Measurements from ENCODE around the gene PUS10. TPM values are rescaled to one million over a fixed set of nuclear protein-coding genes. Genes with fewer than 3 reads are reported as not detected.

PUS10 gene
- total and polyA plus RNA-seq, 2 donors from 2014 or later = 3.0 to 5.7 TPM

DNA sequence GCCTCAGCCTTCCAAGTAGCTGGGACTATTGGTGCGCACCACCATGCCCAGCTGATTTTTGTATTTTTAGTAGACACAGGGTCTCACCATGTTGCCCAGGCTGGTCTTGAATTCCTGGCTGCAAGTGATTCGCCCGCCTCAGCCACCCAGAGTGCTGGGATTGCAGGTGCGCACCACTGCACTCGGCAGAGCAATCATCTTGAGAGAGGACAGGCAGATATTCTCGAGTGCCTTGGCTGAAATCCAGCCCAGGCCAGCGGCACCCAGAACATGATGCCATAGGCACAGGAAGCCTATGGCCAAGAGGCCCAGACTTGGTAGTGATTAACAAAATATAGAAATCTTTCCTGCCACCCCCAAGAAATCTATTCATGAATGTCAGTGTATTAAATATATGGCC lies 58.6 kb downstream of the PUS10 start:
- Histone ChIP-seq H3K27ac (ENCODE audit: low read depth in 2 of 2, low read length in 2 of 2) (no peak overlapping the region), H3K4me3 (ENCODE audit: low read length in 3 of 3) (no peak overlapping the region), H3K4me1 (ENCODE audit: control insufficient read depth in 2 of 3, insufficient read depth in 2 of 3, low read depth in 1 of 3, low read length in 3 of 3) (no peaks in the 10 kb centered on the region), H3K9ac (ENCODE audit: low read length in 3 of 3) (no peak overlapping the region), H3K36me3 (ENCODE audit: control insufficient read depth in 2 of 3, insufficient read depth in 3 of 3, low read length in 3 of 3) (peaks cover 0 to 3% (median 0%) of the 10 kb centered on the region in 3 donors), H3K27me3 (ENCODE audit: control insufficient read depth, insufficient read depth, low read length) (no peaks in the 10 kb centered on the region), H3K9me3 (ENCODE audit: control insufficient read depth in 2 of 3, insufficient read depth in 1 of 3, low read length in 3 of 3) (no peaks in the 10 kb centered on the region)
- TF ChIP-seq, protein P1, sequence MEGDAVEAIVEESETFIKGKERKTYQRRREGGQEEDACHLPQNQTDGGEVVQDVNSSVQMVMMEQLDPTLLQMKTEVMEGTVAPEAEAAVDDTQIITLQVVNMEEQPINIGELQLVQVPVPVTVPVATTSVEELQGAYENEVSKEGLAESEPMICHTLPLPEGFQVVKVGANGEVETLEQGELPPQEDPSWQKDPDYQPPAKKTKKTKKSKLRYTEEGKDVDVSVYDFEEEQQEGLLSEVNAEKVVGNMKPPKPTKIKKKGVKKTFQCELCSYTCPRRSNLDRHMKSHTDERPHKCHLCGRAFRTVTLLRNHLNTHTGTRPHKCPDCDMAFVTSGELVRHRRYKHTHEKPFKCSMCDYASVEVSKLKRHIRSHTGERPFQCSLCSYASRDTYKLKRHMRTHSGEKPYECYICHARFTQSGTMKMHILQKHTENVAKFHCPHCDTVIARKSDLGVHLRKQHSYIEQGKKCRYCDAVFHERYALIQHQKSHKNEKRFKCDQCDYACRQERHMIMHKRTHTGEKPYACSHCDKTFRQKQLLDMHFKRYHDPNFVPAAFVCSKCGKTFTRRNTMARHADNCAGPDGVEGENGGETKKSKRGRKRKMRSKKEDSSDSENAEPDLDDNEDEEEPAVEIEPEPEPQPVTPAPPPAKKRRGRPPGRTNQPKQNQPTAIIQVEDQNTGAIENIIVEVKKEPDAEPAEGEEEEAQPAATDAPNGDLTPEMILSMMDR (IDR thresholded peaks at IDR 0.05; ENCODE audit: borderline replicate concordance, extremely low read depth, insufficient read depth) = no peak
- intact Hi-C loops (cut with DNase I) = no loop called here
- FAIRE-seq (no peak), DNase-seq (no peak)

DNA sequence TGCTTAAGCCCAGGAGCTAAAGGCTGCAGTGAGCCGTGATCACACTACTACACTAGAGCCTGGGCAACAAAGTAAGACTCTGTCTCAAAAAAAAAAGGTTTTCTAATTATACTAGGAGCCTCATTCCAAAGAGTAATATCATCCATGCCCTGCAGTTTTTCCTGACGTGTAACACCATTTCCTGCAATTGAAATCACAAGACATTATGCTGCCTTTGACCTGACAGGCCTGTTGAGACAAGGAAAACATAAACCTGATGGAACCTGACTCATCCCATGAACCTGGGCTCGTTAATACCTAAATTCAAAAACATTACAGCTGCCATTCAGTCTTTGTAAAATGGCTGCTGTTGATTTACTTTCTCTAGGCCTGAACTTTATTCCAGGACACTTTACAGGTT lies 59.3 kb downstream of the PUS10 start:
- intact Hi-C loops (cut with DNase I) = no loop called here
- no peaks in the 10 kb centered on the region for H3K27me3 ChIP-seq (ENCODE audit: control insufficient read depth, insufficient read depth, low read length)
- no peak for DNase-seq
- H3K36me3 ChIP-seq (ENCODE audit: control insufficient read depth in 2 of 3, insufficient read depth in 3 of 3, low read length in 3 of 3) = peaks cover 0 to 9% (median 5%) of the 10 kb centered on the region in 3 donors
- no peak overlapping the region for H3K4me3 ChIP-seq (ENCODE audit: low read length in 3 of 3)
- no peak overlapping the region for H3K27ac ChIP-seq (ENCODE audit: low read depth in 2 of 2, low read length in 2 of 2)
- no peak overlapping the region for H3K9ac ChIP-seq (ENCODE audit: low read length in 3 of 3)
- no peaks in the 10 kb centered on the region for H3K9me3 ChIP-seq (ENCODE audit: control insufficient read depth in 2 of 3, insufficient read depth in 1 of 3, low read length in 3 of 3)
- H3K4me1 ChIP-seq (ENCODE audit: control insufficient read depth in 2 of 3, insufficient read depth in 2 of 3, low read depth in 1 of 3, low read length in 3 of 3) = no peaks in the 10 kb centered on the region
- FAIRE-seq = no peak
- TF ChIP-seq, protein P1 (IDR thresholded peaks at IDR 0.05; ENCODE audit: borderline replicate concordance, extremely low read depth, insufficient read depth) = no peak

DNA sequence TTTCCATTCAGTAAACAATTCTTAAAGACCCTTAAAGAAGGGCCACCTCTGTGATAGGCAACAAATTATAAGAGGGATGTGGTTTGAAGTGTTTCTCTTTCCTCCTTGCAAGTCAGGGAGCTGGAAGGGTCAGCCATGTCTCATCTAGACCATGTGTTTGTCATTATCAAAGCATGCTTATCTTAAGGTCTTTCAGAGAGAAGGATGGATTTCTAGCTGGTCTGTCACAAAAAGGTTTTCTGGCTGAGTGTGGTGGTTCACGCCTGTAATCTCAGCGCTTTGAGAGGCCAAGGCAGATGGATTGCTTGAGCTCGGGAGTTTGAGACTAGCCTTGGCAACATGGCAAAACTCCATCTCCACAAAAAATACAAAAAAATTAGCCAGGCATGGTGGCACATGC lies 59.7 kb downstream of the PUS10 start:
- Histone ChIP-seq H3K27me3 (ENCODE audit: control insufficient read depth, insufficient read depth, low read length) (no peaks in the 10 kb centered on the region), H3K36me3 (ENCODE audit: control insufficient read depth in 2 of 3, insufficient read depth in 3 of 3, low read length in 3 of 3) (peaks cover 2 to 9% (median 5%) of the 10 kb centered on the region in 3 donors), H3K9me3 (ENCODE audit: control insufficient read depth in 2 of 3, insufficient read depth in 1 of 3, low read length in 3 of 3) (no peaks in the 10 kb centered on the region), H3K4me1 (ENCODE audit: control insufficient read depth in 2 of 3, insufficient read depth in 2 of 3, low read depth in 1 of 3, low read length in 3 of 3) (no peaks in the 10 kb centered on the region), H3K4me3 (ENCODE audit: low read length in 3 of 3) (no peak overlapping the region), H3K9ac (ENCODE audit: low read length in 3 of 3) (no peak overlapping the region), H3K27ac (ENCODE audit: low read depth in 2 of 2, low read length in 2 of 2) (no peak overlapping the region)
- FAIRE-seq = no peak
- intact Hi-C loops (cut with DNase I) = no loop called here
- TF ChIP-seq, protein P1 (IDR thresholded peaks at IDR 0.05; ENCODE audit: borderline replicate concordance, extremely low read depth, insufficient read depth) = no peak
- DNase-seq = no peak

DNA sequence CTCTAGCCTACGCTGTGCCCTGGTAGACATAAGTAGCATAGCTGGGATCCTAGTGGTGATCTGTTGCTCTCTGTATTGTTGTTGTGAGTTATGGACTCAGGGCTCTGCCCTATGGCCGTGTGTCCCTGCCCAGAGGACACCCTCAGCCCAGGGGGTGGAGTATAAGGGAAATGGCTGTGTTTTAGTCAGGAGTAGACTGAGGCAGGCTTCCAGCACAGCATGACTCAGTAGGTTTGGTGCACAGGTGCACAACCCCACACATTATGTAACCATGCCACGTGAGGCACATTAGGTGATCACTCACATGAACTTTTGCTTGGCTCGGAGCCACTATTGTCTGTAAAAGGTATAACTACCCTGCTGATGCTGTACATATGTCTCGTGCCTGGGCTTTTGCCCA lies 60.4 kb downstream of the PUS10 start:
- Histone ChIP-seq H3K27me3 (ENCODE audit: control insufficient read depth, insufficient read depth, low read length) (no peaks in the 10 kb centered on the region), H3K4me1 (ENCODE audit: control insufficient read depth in 2 of 3, insufficient read depth in 2 of 3, low read depth in 1 of 3, low read length in 3 of 3) (no peaks in the 10 kb centered on the region), H3K27ac (ENCODE audit: low read depth in 2 of 2, low read length in 2 of 2) (no peak overlapping the region), H3K9ac (ENCODE audit: low read length in 3 of 3) (no peak overlapping the region), H3K4me3 (ENCODE audit: low read length in 3 of 3) (no peak overlapping the region), H3K36me3 (ENCODE audit: control insufficient read depth in 2 of 3, insufficient read depth in 3 of 3, low read length in 3 of 3) (peaks cover 2 to 9% (median 5%) of the 10 kb centered on the region in 3 donors), H3K9me3 (ENCODE audit: control insufficient read depth in 2 of 3, insufficient read depth in 1 of 3, low read length in 3 of 3) (no peaks in the 10 kb centered on the region)
- FAIRE-seq (no peak), DNase-seq (no peak)
- TF ChIP-seq, protein P1 (IDR thresholded peaks at IDR 0.05; ENCODE audit: borderline replicate concordance, extremely low read depth, insufficient read depth) = no peak
- intact Hi-C loops (cut with DNase I) = no loop called here

Measured in kidney (tissue), 14 donors.